GM10248 (cell line): Measurements from ENCODE around the gene TSEN54.

Source experiments
- CTCF ChIA-PET: fragments of 300-600 bp; sonication (Branson Sonifier 250); formaldehyde crosslinking; extraction: SDS; loops from one replicate; lab custom pipeline; 2021; ENCODE audit warnings: antibody characterized with exemption; lab: Yijun Ruan, JAX
- POLR2A ChIA-PET: fragments of 350-650 bp; sonication (Branson Sonifier 250); formaldehyde crosslinking; extraction: SDS; loops from one replicate; lab custom pipeline; 2020; ENCODE audit warnings: antibody characterized with exemption; lab: Yijun Ruan, JAX
- DNase-seq: peaks from one replicate; pipeline ENCODE4 v3.0.0; 2012; ENCODE audit errors: extremely low spot score
- CTCF ChIP-seq: IDR thresholded peaks from 2 replicates; pipeline ENCODE4 v1.5.1; 2012; ENCODE audit warnings: mild to moderate bottlenecking, low read depth; ENCODE audit errors: extremely low read depth, missing control alignments, control extremely low read depth

TSEN54 gene

GRCh38 chr17:75546181-75546580 lies 29.9 kb downstream of the TSEN54 start:
- TF ChIP-seq CTCF: no peak
- POLR2A ChIA-PET: no interaction called here
- CTCF ChIA-PET: no interaction called here
- no peak for DNase-seq

DNA sequence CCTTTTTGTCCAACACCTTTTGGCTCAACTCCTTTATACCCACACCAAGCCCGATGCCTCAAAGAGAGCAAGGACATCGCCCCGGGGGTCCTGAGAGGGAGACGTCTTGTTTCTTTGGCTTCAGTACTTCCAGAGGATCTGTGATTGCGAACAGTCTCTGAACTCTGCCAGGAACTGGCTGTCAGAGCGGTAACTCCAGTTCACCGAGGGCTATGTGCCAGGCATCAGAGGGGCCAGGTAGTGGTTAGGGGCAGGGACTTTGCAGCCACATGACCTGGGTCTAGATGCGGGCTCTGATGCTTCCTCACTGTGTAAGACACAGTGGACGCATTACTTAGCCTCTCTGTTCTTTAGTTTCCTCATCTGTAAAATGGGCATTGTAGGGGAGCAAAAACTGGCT lies 30.8 kb downstream of the TSEN54 start:
- POLR2A ChIA-PET: no interaction called here
- no peak for DNase-seq
- no peak for TF ChIP-seq CTCF
- CTCF ChIA-PET: no interaction called here

DNA sequence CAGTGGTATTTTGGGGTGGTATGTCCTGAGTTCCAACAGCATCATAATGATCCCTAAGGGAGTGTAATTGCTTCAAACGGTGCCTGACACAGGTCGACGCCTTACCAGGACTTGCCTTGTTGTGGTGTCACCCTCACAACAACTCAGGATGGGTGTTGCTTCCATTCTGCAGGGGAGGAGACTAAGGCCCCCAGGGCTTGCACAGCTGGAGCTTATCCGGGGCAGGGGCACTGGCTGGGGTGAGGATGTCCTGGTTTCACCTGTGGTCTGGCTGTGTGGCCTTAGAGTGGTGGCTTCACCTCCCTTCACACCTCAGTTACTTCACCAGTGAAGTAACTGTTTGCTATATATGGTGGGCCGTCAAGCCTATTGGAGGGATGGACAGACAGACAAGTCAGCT lies 32.5 kb downstream of the TSEN54 start:
- ChIA-PET POLR2A (no interaction called here), CTCF (interaction anchor here (1.0 to 1.1 kb wide), 2 partner anchors 32 to 204 kb away, joined by 3 to 4 read pairs; partner anchors contain the start of gene TSEN54)

GRCh38 chr17:75549246-75550138 lies 33.2 kb downstream of the TSEN54 start:
- no peak for TF ChIP-seq CTCF
- ChIA-PET POLR2A (no interaction called here), CTCF (interaction anchor here (1.0 to 1.4 kb wide), 2 partner anchors 33 to 125 kb away, joined by 3 to 4 read pairs; partner anchors contain the start of gene TSEN54)
- no peak for DNase-seq

More for the DNA sequence above, 32.5 kb downstream of the TSEN54 start:
- TF ChIP-seq CTCF: no peak
- no peak for DNase-seq

- TF ChIP-seq CTCF: no peak
- ChIA-PET POLR2A (no interaction called here), CTCF (interaction anchor here (1.4 kb wide), 1 partner anchor 125 kb away, joined by 3 read pairs; no protein-coding TSS in a partner anchor)
- DNase-seq: no peak
Observed at GRCh38 chr17:75550139-75550465, 33.8 kb downstream of the TSEN54 start.

- CTCF ChIA-PET: interaction anchor here (0.8 to 1.4 kb wide), 3 partner anchors 10 to 126 kb away, joined by 3 read pairs; no protein-coding TSS in a partner anchor
- POLR2A ChIA-PET: no interaction called here
- no peak for TF ChIP-seq CTCF
Observed at GRCh38 chr17:75551266-75551665, 34.9 kb downstream of the TSEN54 start.

More at GRCh38 chr17:75551266-75551665, 34.9 kb downstream of the TSEN54 start:
- no peak for DNase-seq
